ENCODE data around the gene KCNQ4. TPM values are rescaled to one million over a fixed set of nuclear protein-coding genes. Genes with fewer than 3 reads are reported as not detected.

The KCNQ4 gene
- total RNA-seq, 1 experiment from 2014 or later = 1.4 TPM

DNA sequence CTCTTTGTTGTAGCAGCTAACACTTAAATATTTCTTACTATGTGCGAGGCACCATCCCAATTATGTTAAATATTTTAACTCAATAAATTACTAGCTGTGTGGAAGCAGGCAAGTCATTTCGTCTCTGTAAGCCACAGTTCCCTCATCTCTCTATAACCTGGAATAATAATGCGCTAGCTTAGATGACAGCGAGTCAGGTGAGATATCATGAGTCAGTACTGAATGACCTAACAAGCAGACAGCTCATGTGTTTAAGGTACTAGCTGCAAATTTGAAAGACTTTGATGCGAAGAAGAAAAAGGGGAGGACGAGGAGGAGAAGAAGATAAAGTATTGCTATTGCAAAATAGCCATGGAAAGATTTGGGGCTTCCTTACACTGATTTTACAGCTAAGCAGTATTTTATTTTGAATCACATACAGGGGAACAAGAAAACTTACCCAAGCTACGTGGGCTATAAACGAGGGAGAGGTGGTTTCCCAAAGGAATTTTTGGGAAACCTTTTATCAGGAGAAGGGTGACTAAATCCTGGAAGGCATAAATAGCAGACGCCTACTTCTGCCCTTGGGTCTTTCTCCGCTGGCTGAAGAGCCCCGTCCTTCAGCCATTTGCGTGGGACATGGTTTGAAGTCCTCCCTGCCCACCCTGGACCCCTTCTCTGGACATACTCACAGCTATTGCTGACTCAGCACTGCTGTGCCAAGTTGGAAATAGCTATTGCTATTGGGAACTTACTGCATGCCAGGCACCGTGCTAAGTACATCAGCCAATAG, 69.7 kb downstream of the KCNQ4 start:
- Histone ChIP-seq H3K9me3 (ENCODE audit: control insufficient read depth, low read depth, low read length) (no peaks in the 10 kb centered on the region), H2BK20ac (ENCODE audit: low read depth, low read length, poor library complexity, severe bottlenecking) (no peak overlapping the region), H3K27me3 (ENCODE audit: insufficient read depth, low read length) (no peaks in the 10 kb centered on the region), H3K4ac (ENCODE audit: low read depth, low read length) (no peak overlapping the region), H4K91ac (ENCODE audit: insufficient read length, low read depth, low read length) (no peak overlapping the region), H2BK15ac (ENCODE audit: low read depth, low read length) (no peak overlapping the region), H3K9ac (ENCODE audit: extremely low read depth, insufficient read length, low read length) (no peak overlapping the region), H3K23me2 (ENCODE audit: insufficient read length, low read depth, low read length, poor library complexity, severe bottlenecking) (no peaks in the 10 kb centered on the region), H4K5ac (ENCODE audit: insufficient read length, low read depth, low read length) (no peak overlapping the region), H3K4me1 (ENCODE audit: insufficient read depth, low read length) (no peaks in the 10 kb centered on the region), H4K20me1 (ENCODE audit: control insufficient read depth, insufficient read depth, insufficient read length) (no peaks in the 10 kb centered on the region), H3K14ac (ENCODE audit: insufficient read depth, low read length) (no peak overlapping the region), H3K18ac (ENCODE audit: insufficient read length, low read depth, low read length) (no peak overlapping the region), H2AFZ (ENCODE audit: low read length) (no peak overlapping the region), H3K79me1 (ENCODE audit: insufficient read depth, low read depth, low read length, poor library complexity, severe bottlenecking) (no peaks in the 10 kb centered on the region), H2BK5ac (ENCODE audit: insufficient read length, low read length) (no peak overlapping the region), H3K23ac (ENCODE audit: insufficient read length, low read depth, low read length) (no peak overlapping the region), H2BK12ac (ENCODE audit: insufficient read length, low read depth, low read length) (no peak overlapping the region), H3K27ac (ENCODE audit: insufficient read length, low read depth, low read length) (no peak overlapping the region), H3K4me2 (ENCODE audit: insufficient read depth, insufficient read length, low read length) (no peak overlapping the region), H3T11ph (ENCODE audit: low read length) (no peak overlapping the region), H4K8ac (replicated peaks; ENCODE audit: insufficient read length, low read depth, low read length) (no peak overlapping the region), H2AK5ac (ENCODE audit: insufficient read length, low read length) (no peak overlapping the region), H3K56ac (ENCODE audit: insufficient read length, low read depth, low read length) (no peak overlapping the region), H3K79me2 (ENCODE audit: insufficient read depth, low read length) (no peaks in the 10 kb centered on the region), H2BK120ac (ENCODE audit: low read depth, low read length, poor library complexity, severe bottlenecking) (no peak overlapping the region)
- no peak for TF ChIP-seq CTCF (conservative IDR thresholded peaks at IDR 0.05)
- Mint-ChIP-seq H3K27me3 (ENCODE audit: low read depth) (peaks cover 6% of the 10 kb centered on the region), H3K36me3 (ENCODE audit: insufficient read depth in 1 of 3, low read depth in 3 of 3) (no peaks in the 10 kb centered on the region; a peak in 1 of 7 replicates), H3K4me3 (no peak overlapping the region), H3K27ac (no peak overlapping the region), H3K9me3 (no peaks in the 10 kb centered on the region), H3K4me1 (peaks cover 6 to 18% of the 10 kb centered on the region in 2 experiments; a peak in 3 of 4 replicates)
- no peak for DNase-seq
- no CpG with 5 or more reads among the region's 13 CpGs for WGBS (ENCODE audit: extremely low coverage, insufficient read length, low lambda C conversion rate)
